SW480 (cell line): Measurements from ENCODE around the gene JOSD2.

ENCODE experiments used
- DNase-seq: peaks from one replicate; pipeline ENCODE4 v3.0.0-alpha.2; 2016; ENCODE audit warnings: low spot score

The JOSD2 gene

GRCh38 chr19:50511069-50511822 is at the start of gene JOSD2:
Gene JOSD2 (minus strand): TSS chr19:50511191. CDS start chr19:50510431, 760 bp downstream.
- DNase-seq: peak; percentile 100

- DNase-seq: no peak
Measured at GRCh38 chr19:50559636-50560035, 48.6 kb upstream of the JOSD2 start.

- DNase-seq: no peak
Measured at GRCh38 chr19:50558449-50558848, 47.5 kb upstream of the JOSD2 start.

GRCh38 chr19:50558039-50558438 is 47.0 kb upstream of the JOSD2 start:
- DNase-seq: no peak

GRCh38 chr19:50557009-50557613 is 46.1 kb upstream of the JOSD2 start:
- DNase-seq: no peak

- peak; percentile 76 for DNase-seq
Measured at GRCh38 chr19:50556282-50557008, 45.5 kb upstream of the JOSD2 start.

GRCh38 chr19:50555450-50556281 is 44.7 kb upstream of the JOSD2 start:
- peak; percentile 42 for DNase-seq

GRCh38 chr19:50555033-50555432 is 44.0 kb upstream of the JOSD2 start:
- no peak for DNase-seq

GRCh38 chr19:50554212-50554611 is 43.2 kb upstream of the JOSD2 start:
- no peak for DNase-seq

GRCh38 chr19:50553134-50553703 is 42.2 kb upstream of the JOSD2 start:
- DNase-seq: no peak

GRCh38 chr19:50552540-50552939 is 41.5 kb upstream of the JOSD2 start:
- no peak for DNase-seq

- DNase-seq: no peak
Measured at GRCh38 chr19:50551715-50552187, 40.8 kb upstream of the JOSD2 start.

GRCh38 chr19:50551034-50551714 is 40.2 kb upstream of the JOSD2 start:
- DNase-seq: no peak

GRCh38 chr19:50550594-50550966 is 39.6 kb upstream of the JOSD2 start:
- no peak for DNase-seq

GRCh38 chr19:50549927-50550593 is 39.1 kb upstream of the JOSD2 start:
- no peak for DNase-seq

GRCh38 chr19:50549059-50549926 is 38.3 kb upstream of the JOSD2 start:
- DNase-seq: no peak

GRCh38 chr19:50548191-50549058 is 37.4 kb upstream of the JOSD2 start:
- DNase-seq: no peak

GRCh38 chr19:50547385-50548190 is 36.6 kb upstream of the JOSD2 start:
- DNase-seq: no peak
